ENCODE results near the gene ZC3H14.
A peak's percentile ranks its signal among the peaks of the same experiment; 100 is the strongest.

Gene ZC3H14

GRCh38 chr14:88612981-88613380 lies 50.1 kb downstream of the ZC3H14 start:
- no peak for FAIRE-seq

GRCh38 chr14:88613552-88614010 lies 50.7 kb downstream of the ZC3H14 start:
- no peak for FAIRE-seq

- FAIRE-seq = peak; percentile 45
These were observed 51.5 kb downstream of the ZC3H14 start for GRCh38 chr14:88614218-88614907.

- FAIRE-seq = no peak
These were observed 53.9 kb downstream of the ZC3H14 start for GRCh38 chr14:88616697-88617096.

- no peak for FAIRE-seq
These were observed 54.6 kb downstream of the ZC3H14 start for GRCh38 chr14:88617479-88617878.

GRCh38 chr14:88618476-88618875 lies 55.6 kb downstream of the ZC3H14 start:
- no peak for FAIRE-seq

GRCh38 chr14:88621100-88621499 lies 58.3 kb downstream of the ZC3H14 start:
- FAIRE-seq = no peak

GRCh38 chr14:88625671-88626070 lies 62.8 kb downstream of the ZC3H14 start:
- no peak for FAIRE-seq

GRCh38 chr14:88628033-88628432 lies 65.2 kb downstream of the ZC3H14 start:
- no peak for FAIRE-seq

- FAIRE-seq = peak; percentile 91
These were observed 65.6 kb downstream of the ZC3H14 start for GRCh38 chr14:88628462-88628861.

- no peak for FAIRE-seq
These were observed 67.7 kb downstream of the ZC3H14 start for GRCh38 chr14:88630565-88630964.

- FAIRE-seq = no peak
These were observed 68.3 kb downstream of the ZC3H14 start for GRCh38 chr14:88631091-88631490.

GRCh38 chr14:88632512-88632911 lies 69.7 kb downstream of the ZC3H14 start:
- no peak for FAIRE-seq

- FAIRE-seq = no peak
These were observed 76.4 kb downstream of the ZC3H14 start for GRCh38 chr14:88639221-88639620.

- no peak for FAIRE-seq
These were observed 97.2 kb downstream of the ZC3H14 start for GRCh38 chr14:88660056-88660455.

- no peak for FAIRE-seq
These were observed 104.9 kb downstream of the ZC3H14 start for GRCh38 chr14:88667555-88668273.

- FAIRE-seq = no peak
These were observed 105.7 kb downstream of the ZC3H14 start for GRCh38 chr14:88668448-88669116.

- no peak for FAIRE-seq
These were observed 106.5 kb downstream of the ZC3H14 start for GRCh38 chr14:88669346-88669745.
